GM15510 (cell line): ENCODE data around the gene RBM48.

ENCODE experiments used
- POLR2A ChIP-seq: IDR thresholded peaks from 3 replicates; pipeline ENCODE4 v1.6.1; 2011; ENCODE audit warnings: borderline replicate concordance; ENCODE audit not compliant: insufficient read length; ENCODE audit errors: extremely low read depth

The RBM48 gene

GRCh38 chr7:92586841-92587240 is 58.2 kb downstream of the RBM48 start:
- no peak for TF ChIP-seq POLR2A
